Measurements from ENCODE around the gene DDB1.

DNA sequence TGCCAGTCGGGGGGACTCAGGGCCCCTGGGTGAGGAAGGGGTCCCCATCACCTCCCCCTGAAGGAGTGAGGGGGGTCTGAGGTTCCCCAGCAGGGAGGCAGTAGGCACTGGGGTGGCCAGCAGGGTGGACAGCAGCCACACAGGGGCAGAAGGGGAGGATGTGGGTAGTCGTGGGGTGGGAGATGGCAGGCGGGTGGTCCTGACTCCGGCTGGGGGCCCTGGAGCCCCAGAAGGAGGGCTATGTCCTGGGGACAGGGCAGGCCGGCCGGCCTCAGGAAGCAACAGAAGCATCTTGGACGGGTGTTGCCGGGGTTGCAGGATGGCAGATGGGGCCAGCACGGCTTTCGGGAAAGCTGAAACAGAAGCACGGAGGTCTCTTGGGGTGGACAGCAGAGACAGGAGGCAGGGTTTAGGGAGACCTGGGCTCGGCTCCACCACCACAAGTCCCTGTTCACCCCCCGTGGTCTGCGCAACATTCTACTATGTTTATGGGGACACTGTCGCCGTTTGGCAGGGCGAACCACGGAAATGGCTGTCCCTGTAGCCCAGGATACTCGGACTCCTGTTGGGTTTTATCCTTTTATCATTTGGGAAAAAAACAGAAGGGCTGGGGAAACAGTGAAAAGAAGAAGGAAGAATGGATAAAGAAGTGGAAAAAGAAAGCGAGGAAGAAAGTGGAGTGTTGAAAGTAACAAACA, 51.9 kb downstream of the DDB1 start:
- TF ChIP-seq, protein P1, sequence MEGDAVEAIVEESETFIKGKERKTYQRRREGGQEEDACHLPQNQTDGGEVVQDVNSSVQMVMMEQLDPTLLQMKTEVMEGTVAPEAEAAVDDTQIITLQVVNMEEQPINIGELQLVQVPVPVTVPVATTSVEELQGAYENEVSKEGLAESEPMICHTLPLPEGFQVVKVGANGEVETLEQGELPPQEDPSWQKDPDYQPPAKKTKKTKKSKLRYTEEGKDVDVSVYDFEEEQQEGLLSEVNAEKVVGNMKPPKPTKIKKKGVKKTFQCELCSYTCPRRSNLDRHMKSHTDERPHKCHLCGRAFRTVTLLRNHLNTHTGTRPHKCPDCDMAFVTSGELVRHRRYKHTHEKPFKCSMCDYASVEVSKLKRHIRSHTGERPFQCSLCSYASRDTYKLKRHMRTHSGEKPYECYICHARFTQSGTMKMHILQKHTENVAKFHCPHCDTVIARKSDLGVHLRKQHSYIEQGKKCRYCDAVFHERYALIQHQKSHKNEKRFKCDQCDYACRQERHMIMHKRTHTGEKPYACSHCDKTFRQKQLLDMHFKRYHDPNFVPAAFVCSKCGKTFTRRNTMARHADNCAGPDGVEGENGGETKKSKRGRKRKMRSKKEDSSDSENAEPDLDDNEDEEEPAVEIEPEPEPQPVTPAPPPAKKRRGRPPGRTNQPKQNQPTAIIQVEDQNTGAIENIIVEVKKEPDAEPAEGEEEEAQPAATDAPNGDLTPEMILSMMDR (IDR thresholded peaks at IDR 0.05) = no peak
- TF ChIP-seq POLR2AphosphoS5 (IDR thresholded peaks at IDR 0.05; ENCODE audit: low read depth, low read length) (no peak), EP300 (IDR thresholded peaks at IDR 0.05; ENCODE audit: borderline replicate concordance in 1 of 2, low read depth in 1 of 2, low read length in 1 of 2) (no peak), YY1 (IDR thresholded peaks at IDR 0.05; ENCODE audit: low read depth) (no peak), GABPA (IDR thresholded peaks at IDR 0.05; ENCODE audit: low read depth) (no peak), TCF12 (IDR thresholded peaks at IDR 0.05) (no peak)
- TF ChIP-seq, protein P2, sequence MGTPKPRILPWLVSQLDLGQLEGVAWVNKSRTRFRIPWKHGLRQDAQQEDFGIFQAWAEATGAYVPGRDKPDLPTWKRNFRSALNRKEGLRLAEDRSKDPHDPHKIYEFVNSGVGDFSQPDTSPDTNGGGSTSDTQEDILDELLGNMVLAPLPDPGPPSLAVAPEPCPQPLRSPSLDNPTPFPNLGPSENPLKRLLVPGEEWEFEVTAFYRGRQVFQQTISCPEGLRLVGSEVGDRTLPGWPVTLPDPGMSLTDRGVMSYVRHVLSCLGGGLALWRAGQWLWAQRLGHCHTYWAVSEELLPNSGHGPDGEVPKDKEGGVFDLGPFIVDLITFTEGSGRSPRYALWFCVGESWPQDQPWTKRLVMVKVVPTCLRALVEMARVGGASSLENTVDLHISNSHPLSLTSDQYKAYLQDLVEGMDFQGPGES (IDR thresholded peaks at IDR 0.05; ENCODE audit: low read depth, low read length) = no peak
- TF ChIP-seq, protein P3, sequence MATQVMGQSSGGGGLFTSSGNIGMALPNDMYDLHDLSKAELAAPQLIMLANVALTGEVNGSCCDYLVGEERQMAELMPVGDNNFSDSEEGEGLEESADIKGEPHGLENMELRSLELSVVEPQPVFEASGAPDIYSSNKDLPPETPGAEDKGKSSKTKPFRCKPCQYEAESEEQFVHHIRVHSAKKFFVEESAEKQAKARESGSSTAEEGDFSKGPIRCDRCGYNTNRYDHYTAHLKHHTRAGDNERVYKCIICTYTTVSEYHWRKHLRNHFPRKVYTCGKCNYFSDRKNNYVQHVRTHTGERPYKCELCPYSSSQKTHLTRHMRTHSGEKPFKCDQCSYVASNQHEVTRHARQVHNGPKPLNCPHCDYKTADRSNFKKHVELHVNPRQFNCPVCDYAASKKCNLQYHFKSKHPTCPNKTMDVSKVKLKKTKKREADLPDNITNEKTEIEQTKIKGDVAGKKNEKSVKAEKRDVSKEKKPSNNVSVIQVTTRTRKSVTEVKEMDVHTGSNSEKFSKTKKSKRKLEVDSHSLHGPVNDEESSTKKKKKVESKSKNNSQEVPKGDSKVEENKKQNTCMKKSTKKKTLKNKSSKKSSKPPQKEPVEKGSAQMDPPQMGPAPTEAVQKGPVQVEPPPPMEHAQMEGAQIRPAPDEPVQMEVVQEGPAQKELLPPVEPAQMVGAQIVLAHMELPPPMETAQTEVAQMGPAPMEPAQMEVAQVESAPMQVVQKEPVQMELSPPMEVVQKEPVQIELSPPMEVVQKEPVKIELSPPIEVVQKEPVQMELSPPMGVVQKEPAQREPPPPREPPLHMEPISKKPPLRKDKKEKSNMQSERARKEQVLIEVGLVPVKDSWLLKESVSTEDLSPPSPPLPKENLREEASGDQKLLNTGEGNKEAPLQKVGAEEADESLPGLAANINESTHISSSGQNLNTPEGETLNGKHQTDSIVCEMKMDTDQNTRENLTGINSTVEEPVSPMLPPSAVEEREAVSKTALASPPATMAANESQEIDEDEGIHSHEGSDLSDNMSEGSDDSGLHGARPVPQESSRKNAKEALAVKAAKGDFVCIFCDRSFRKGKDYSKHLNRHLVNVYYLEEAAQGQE (IDR thresholded peaks at IDR 0.05; ENCODE audit: low read depth, low read length) = no peak

Measured in SK-N-SH (cell line).